ENCODE measurements around the gene CHRNA7.

Gene CHRNA7

GRCh38 chr15:32098033-32098432 lies 67.7 kb downstream of the CHRNA7 start:
- Histone ChIP-seq H3K4me1 (no peaks in the 10 kb centered on the region), H3K27me3 (peaks cover 0 to 8% of the 10 kb centered on the region in 2 donors), H3K27ac (no peak overlapping the region), H3K9me3 (no peaks in the 10 kb centered on the region), H3K4me3 (no peak overlapping the region), H3K36me3 (no peaks in the 10 kb centered on the region)
- intact Hi-C loops (cut with DNase I; ENCODE audit: low total_unique reads), result no loop called here
- no peak for DNase-seq
- TF ChIP-seq CTCF (IDR thresholded peaks at IDR 0.05), result no peak

GRCh38 chr15:32099097-32099785 lies 68.9 kb downstream of the CHRNA7 start:
- intact Hi-C loops (cut with DNase I; ENCODE audit: low total_unique reads), result no loop called here
- DNase-seq, result no peak
- H3K36me3 ChIP-seq, result no peaks in the 10 kb centered on the region
- no peak overlapping the region for H3K27ac ChIP-seq
- no peaks in the 10 kb centered on the region for H3K9me3 ChIP-seq
- no peak overlapping the region for H3K4me3 ChIP-seq
- no peak for TF ChIP-seq CTCF (IDR thresholded peaks at IDR 0.05)
- no peaks in the 10 kb centered on the region for H3K4me1 ChIP-seq
- peaks cover 0 to 8% of the 10 kb centered on the region in 2 donors for H3K27me3 ChIP-seq

GRCh38 chr15:32099956-32100684 lies 69.8 kb downstream of the CHRNA7 start:
- Histone ChIP-seq H3K27ac (no peak overlapping the region), H3K36me3 (no peaks in the 10 kb centered on the region), H3K4me1 (no peaks in the 10 kb centered on the region), H3K27me3 (peaks cover 0 to 8% of the 10 kb centered on the region in 2 donors), H3K4me3 (no peak overlapping the region), H3K9me3 (no peaks in the 10 kb centered on the region)
- TF ChIP-seq CTCF (IDR thresholded peaks at IDR 0.05), result no peak
- DNase-seq, result no peak
- intact Hi-C loops (cut with DNase I; ENCODE audit: low total_unique reads), result no loop called here

GRCh38 chr15:32104061-32104995 lies 74.0 kb downstream of the CHRNA7 start:
- no peaks in the 10 kb centered on the region for H3K9me3 ChIP-seq
- H3K4me3 ChIP-seq, result no peak overlapping the region
- H3K36me3 ChIP-seq, result no peaks in the 10 kb centered on the region
- intact Hi-C loops (cut with DNase I; ENCODE audit: low total_unique reads), result no loop called here
- no peak for TF ChIP-seq CTCF (IDR thresholded peaks at IDR 0.05)
- H3K27me3 ChIP-seq, result no peaks in the 10 kb centered on the region
- H3K27ac ChIP-seq, result no peak overlapping the region
- no peak for DNase-seq
- no peaks in the 10 kb centered on the region for H3K4me1 ChIP-seq

Measured in tibial artery (tissue), 4 donors.